Central memory CD8-positive, alpha-beta T cell (primary cell): Measurements from ENCODE around the gene DNAJC1.
"Not testable (repeated sequence)": the region's sequence is repeated elsewhere in the genome, so short reads cannot be mapped to it uniquely, and the experiment has no call there.

Experiments used
- ATAC-seq: fragments of 150-1000 bp; cut with Tn5 transposase; replicated peaks from 2 replicates; pipeline ENCODE4 v1.10.0; 2022; ENCODE audit warnings: mild to moderate bottlenecking, moderate FRiP score, moderate number of reproducible peaks; ENCODE audit not compliant: poor library complexity, severe bottlenecking; ENCODE audit errors: extremely low read depth
- DNase-seq, 2 donors: peaks; one replicate each; pipeline ENCODE4 v3.0.0; 2021; ENCODE audit warnings: low spot score in 2 of 2
- H3K27ac Mint-ChIP-seq: one replicate; pipeline ENCODE4 v1.8.0; 2022; ENCODE audit warnings: low read depth, mild to moderate bottlenecking, moderate library complexity, mixed read lengths
- H3K27me3 Mint-ChIP-seq: one replicate; pipeline ENCODE4 v1.8.0; 2022; ENCODE audit warnings: mixed read lengths
- H3K36me3 Mint-ChIP-seq: one replicate; pipeline ENCODE4 v1.8.0; 2022; ENCODE audit warnings: mild to moderate bottlenecking, moderate library complexity, mixed read lengths; ENCODE audit not compliant: insufficient read depth
- H3K4me1 Mint-ChIP-seq: one replicate; pipeline ENCODE4 v1.8.0; 2022; ENCODE audit warnings: mixed read lengths
- H3K4me3 Mint-ChIP-seq: one replicate; pipeline ENCODE4 v1.8.0; 2022; ENCODE audit warnings: mild to moderate bottlenecking, moderate library complexity, mixed read lengths
- H3K9me3 Mint-ChIP-seq: one replicate; pipeline ENCODE4 v1.8.0; 2022; ENCODE audit warnings: mixed read lengths

Gene DNAJC1

DNA sequence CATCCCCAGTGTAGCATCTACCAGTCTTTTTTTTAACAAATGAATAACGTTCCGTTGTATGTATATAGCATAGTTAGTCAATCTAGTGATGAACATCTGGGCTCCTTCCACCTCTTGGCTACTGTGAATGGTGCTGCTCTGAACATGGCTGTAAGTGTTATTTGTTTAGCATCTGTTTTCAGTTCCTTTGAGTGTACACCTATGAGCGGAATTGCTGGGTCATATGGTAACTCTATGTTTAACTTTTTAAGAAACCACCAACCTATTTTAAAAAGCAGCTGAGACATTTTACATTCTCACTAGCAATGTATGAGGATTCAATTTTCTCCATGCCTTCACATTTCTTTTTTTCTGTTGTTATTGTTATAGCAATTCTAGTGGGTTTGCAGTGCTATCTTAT, 178.2 kb downstream of the DNAJC1 start:
- H3K27ac Mint-ChIP-seq = no peak overlapping the region
- H3K36me3 Mint-ChIP-seq = peaks cover 5% of the 10 kb centered on the region
- H3K4me3 Mint-ChIP-seq = no peak overlapping the region
- H3K9me3 Mint-ChIP-seq = peaks cover 9% of the 10 kb centered on the region
- no peaks in the 10 kb centered on the region for H3K27me3 Mint-ChIP-seq
- no peak for DNase-seq
- no peak for ATAC-seq
- no peaks in the 10 kb centered on the region for H3K4me1 Mint-ChIP-seq

DNA sequence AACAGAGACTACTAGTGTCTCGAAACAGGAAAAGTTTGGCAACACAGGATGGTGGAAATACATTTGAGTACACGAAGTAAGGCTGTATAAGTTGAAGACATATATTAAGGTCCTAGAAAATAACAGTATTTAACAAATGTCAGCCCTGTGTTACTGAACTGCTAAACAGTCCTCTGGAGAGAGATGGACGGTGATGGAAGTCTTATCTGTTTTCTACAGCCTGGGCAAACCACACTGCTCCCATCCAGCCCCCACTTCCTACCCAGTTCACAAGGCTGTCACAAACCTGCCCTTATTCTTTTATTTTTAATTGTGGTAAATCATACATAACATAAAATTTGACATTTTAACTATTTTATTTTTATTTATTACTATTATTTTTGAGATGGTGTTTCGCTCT, 179.1 kb downstream of the DNAJC1 start:
- DNase-seq (no peak), ATAC-seq (no peak)
- no peaks in the 10 kb centered on the region for H3K9me3 Mint-ChIP-seq
- H3K4me3 Mint-ChIP-seq = no peak overlapping the region
- H3K4me1 Mint-ChIP-seq = no peaks in the 10 kb centered on the region
- H3K36me3 Mint-ChIP-seq = peaks cover 5% of the 10 kb centered on the region
- no peaks in the 10 kb centered on the region for H3K27me3 Mint-ChIP-seq
- H3K27ac Mint-ChIP-seq = peak overlapping the region; percentile 11

- no peak for ATAC-seq
- Mint-ChIP-seq H3K9me3 (no peaks in the 10 kb centered on the region), H3K4me3 (no peak overlapping the region), H3K4me1 (no peaks in the 10 kb centered on the region), H3K27ac (peak overlapping the region; percentile 11), H3K27me3 (no peaks in the 10 kb centered on the region), H3K36me3 (peaks cover 5% of the 10 kb centered on the region)
- no peak for DNase-seq
Observed at GRCh38 chr10:21823617-21824016, 179.9 kb downstream of the DNAJC1 start.

- H3K27me3 Mint-ChIP-seq, ATAC-seq, H3K36me3 Mint-ChIP-seq, H3K9me3 Mint-ChIP-seq, H3K27ac Mint-ChIP-seq, DNase-seq, H3K4me1 Mint-ChIP-seq, H3K4me3 Mint-ChIP-seq: not testable (repeated sequence)
Observed at GRCh38 chr10:21822273-21822672, 181.3 kb downstream of the DNAJC1 start.

- H3K9me3 Mint-ChIP-seq = no peaks in the 10 kb centered on the region
- no peak for DNase-seq
- H3K27me3 Mint-ChIP-seq = no peaks in the 10 kb centered on the region
- no peaks in the 10 kb centered on the region for H3K4me1 Mint-ChIP-seq
- ATAC-seq = no peak
- H3K4me3 Mint-ChIP-seq = no peak overlapping the region
- H3K36me3 Mint-ChIP-seq = peaks cover 3% of the 10 kb centered on the region
- H3K27ac Mint-ChIP-seq = no peak overlapping the region
Observed at GRCh38 chr10:21820952-21821351, 182.6 kb downstream of the DNAJC1 start.

DNA sequence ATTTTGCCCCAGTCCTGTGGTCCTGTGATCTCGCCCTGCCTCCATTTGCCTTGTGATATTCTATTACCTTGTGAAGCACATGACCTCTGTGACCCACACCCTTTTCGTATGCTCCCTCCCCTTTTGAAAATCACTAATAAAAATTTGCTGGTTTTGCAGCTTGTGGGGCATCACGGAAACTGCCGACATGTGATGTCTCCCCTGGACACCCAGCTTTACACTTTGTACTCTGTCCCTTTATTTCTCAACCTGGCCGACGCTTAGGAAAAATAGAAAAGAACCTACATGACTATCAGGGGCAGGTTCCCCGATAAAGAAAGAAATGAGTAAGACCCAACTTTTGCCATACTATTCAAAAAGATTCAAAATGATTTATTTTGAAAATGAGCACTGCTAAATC, 185.1 kb downstream of the DNAJC1 start:
- not testable (repeated sequence) for H3K4me1 Mint-ChIP-seq, DNase-seq, H3K36me3 Mint-ChIP-seq, H3K27ac Mint-ChIP-seq, H3K4me3 Mint-ChIP-seq, ATAC-seq, H3K27me3 Mint-ChIP-seq, H3K9me3 Mint-ChIP-seq

- H3K27me3 Mint-ChIP-seq = no peaks in the 10 kb centered on the region
- H3K4me3 Mint-ChIP-seq = no peak overlapping the region
- H3K27ac Mint-ChIP-seq = no peak overlapping the region
- no peak for DNase-seq
- peaks cover 8% of the 10 kb centered on the region for H3K36me3 Mint-ChIP-seq
- ATAC-seq = no peak
- no peaks in the 10 kb centered on the region for H3K9me3 Mint-ChIP-seq
- no peaks in the 10 kb centered on the region for H3K4me1 Mint-ChIP-seq
Observed at GRCh38 chr10:21814866-21815265, 188.7 kb downstream of the DNAJC1 start.

GRCh38 chr10:21813946-21814345, 189.6 kb downstream of the DNAJC1 start:
- H3K27ac Mint-ChIP-seq = no peak overlapping the region
- no peaks in the 10 kb centered on the region for H3K27me3 Mint-ChIP-seq
- no peak overlapping the region for H3K4me3 Mint-ChIP-seq
- ATAC-seq (no peak), DNase-seq (no peak)
- peaks cover 8% of the 10 kb centered on the region for H3K36me3 Mint-ChIP-seq
- no peaks in the 10 kb centered on the region for H3K9me3 Mint-ChIP-seq
- H3K4me1 Mint-ChIP-seq = no peaks in the 10 kb centered on the region

- DNase-seq (no peak), ATAC-seq (no peak)
- Mint-ChIP-seq H3K9me3 (no peaks in the 10 kb centered on the region), H3K36me3 (peaks cover 8% of the 10 kb centered on the region), H3K4me3 (no peak overlapping the region), H3K4me1 (no peaks in the 10 kb centered on the region), H3K27ac (no peak overlapping the region), H3K27me3 (no peaks in the 10 kb centered on the region)
Observed at GRCh38 chr10:21811245-21811585, 192.3 kb downstream of the DNAJC1 start.

DNA sequence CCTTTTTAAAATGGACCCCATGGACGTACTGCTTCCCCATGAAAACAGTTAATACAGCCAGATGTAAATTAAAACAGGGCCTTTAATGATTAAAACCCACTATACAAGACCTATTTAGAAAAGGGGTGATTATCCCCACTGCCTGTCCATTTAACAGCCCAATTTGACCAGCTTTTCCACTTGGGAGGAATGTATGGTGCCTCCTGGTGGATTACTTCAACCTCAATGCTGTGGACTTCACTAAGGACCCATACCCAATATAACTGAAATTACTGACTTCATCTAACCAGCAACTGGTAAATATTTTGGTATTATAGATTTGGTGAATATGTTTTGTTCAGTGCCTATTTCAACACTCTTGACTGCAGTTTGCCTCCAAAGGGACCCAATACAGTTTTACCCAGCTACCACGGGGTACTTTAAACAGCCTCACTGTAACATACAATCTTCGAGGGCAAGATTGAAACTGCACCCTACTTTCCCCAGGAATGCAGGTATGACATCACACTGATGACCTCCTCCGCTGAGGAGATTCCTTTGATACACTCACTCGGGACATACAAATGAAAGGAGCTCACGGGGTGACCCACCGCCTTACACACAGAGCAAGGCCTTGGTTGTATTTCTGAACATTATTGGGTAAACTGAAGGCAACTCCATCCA, 192.8 kb downstream of the DNAJC1 start:
- ATAC-seq = no peak
- peaks cover 8% of the 10 kb centered on the region for H3K36me3 Mint-ChIP-seq
- H3K9me3 Mint-ChIP-seq = no peaks in the 10 kb centered on the region
- H3K4me1 Mint-ChIP-seq = no peaks in the 10 kb centered on the region
- no peak overlapping the region for H3K4me3 Mint-ChIP-seq
- H3K27me3 Mint-ChIP-seq = no peaks in the 10 kb centered on the region
- no peak overlapping the region for H3K27ac Mint-ChIP-seq
- DNase-seq = no peak

- H3K4me1 Mint-ChIP-seq = no peaks in the 10 kb centered on the region
- no peaks in the 10 kb centered on the region for H3K9me3 Mint-ChIP-seq
- peaks cover 4% of the 10 kb centered on the region for H3K36me3 Mint-ChIP-seq
- H3K27ac Mint-ChIP-seq = no peak overlapping the region
- H3K27me3 Mint-ChIP-seq = no peaks in the 10 kb centered on the region
- DNase-seq (no peak), ATAC-seq (no peak)
- H3K4me3 Mint-ChIP-seq = no peak overlapping the region
Observed at GRCh38 chr10:21808550-21808949, 195.0 kb downstream of the DNAJC1 start.

DNA sequence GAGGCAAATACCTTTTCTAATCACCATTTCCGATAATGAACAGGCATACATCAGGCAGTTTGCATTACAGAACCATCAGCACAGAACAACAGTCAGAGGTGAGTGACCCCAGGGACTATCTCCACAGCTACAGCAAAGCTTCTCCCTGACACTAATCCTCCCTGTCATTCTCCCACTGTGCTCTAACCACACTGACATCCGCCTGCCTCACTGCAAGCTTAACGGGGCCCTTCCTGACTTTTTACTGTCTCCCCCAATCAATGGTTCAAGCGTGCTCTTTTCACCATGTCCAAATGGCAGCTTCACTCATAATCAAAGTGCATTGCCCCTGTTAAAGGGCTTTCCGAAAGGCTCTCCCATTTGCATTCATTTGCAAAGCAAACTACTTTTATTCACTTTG, 196.3 kb downstream of the DNAJC1 start:
- ATAC-seq (no peak), DNase-seq (no peak)
- H3K36me3 Mint-ChIP-seq = peaks cover 2% of the 10 kb centered on the region
- no peaks in the 10 kb centered on the region for H3K4me1 Mint-ChIP-seq
- no peaks in the 10 kb centered on the region for H3K27me3 Mint-ChIP-seq
- no peak overlapping the region for H3K4me3 Mint-ChIP-seq
- no peak overlapping the region for H3K27ac Mint-ChIP-seq
- no peaks in the 10 kb centered on the region for H3K9me3 Mint-ChIP-seq

- peaks cover 16% of the 10 kb centered on the region for H3K4me1 Mint-ChIP-seq
- H3K27ac Mint-ChIP-seq = no peak overlapping the region
- H3K27me3 Mint-ChIP-seq = no peaks in the 10 kb centered on the region
- DNase-seq (no peak), ATAC-seq (no peak)
- no peaks in the 10 kb centered on the region for H3K9me3 Mint-ChIP-seq
- peaks cover 2% of the 10 kb centered on the region for H3K36me3 Mint-ChIP-seq
- no peak overlapping the region for H3K4me3 Mint-ChIP-seq
Observed at GRCh38 chr10:21803374-21803773, 200.2 kb downstream of the DNAJC1 start.

DNA sequence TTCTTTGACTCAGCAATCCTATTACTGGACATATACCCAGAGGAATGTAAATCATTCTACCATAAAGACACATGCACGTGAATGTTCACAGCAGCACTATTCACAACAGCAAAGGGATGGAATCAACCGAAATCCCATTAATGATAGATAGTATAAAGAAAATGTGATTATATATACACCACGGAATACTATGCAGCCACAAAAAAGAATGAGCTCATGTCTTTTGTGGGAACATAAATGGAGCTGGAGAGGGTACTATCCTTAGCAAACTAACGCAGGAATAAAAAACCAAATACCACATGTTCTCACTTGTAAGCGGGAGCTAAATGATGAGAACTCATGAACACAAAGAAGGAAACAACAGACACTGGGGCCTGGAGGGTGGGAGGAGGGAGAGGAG, 201.9 kb downstream of the DNAJC1 start:
- ATAC-seq (no peak), DNase-seq (no peak)
- Mint-ChIP-seq H3K27me3 (no peaks in the 10 kb centered on the region), H3K36me3 (peaks cover 4% of the 10 kb centered on the region), H3K27ac (no peak overlapping the region), H3K4me3 (no peak overlapping the region), H3K4me1 (peaks cover 27% of the 10 kb centered on the region), H3K9me3 (no peaks in the 10 kb centered on the region)
